ENCODE results near the gene ELP6. TPM values are rescaled to one million over a fixed set of nuclear protein-coding genes. Genes with fewer than 3 reads are reported as not detected.

ELP6 gene
- total and polyA plus RNA-seq, 9 of the 15 experiments (the other 6 are each of a cell fraction or from before 2014, with no cell fraction given) = 76.9 to 198 (median 83.3) TPM

- TF ChIP-seq ZKSCAN1 (IDR thresholded peaks at IDR 0.05; ENCODE audit: low read depth, low read length) (0 out of 2 replicates have a peak, but pooled peaks have one; percentile 54), MTA3 (IDR thresholded peaks at IDR 0.05; ENCODE audit: borderline replicate concordance) (peak; percentile 86; the same call in 1 of the 2 replicates), CC2D1A (IDR thresholded peaks at IDR 0.05) (0 out of 2 replicates have a peak, but pooled peaks have one; percentile 4), ETV5 (CRISPR knock-in tag; IDR thresholded peaks at IDR 0.05; ENCODE audit: low read depth) (peak; percentile 90), NCOR1 (IDR thresholded peaks at IDR 0.05) (no peak), THRA (IDR thresholded peaks at IDR 0.05) (no peak; the same call in 1 of the 2 replicates), KDM5B (IDR thresholded peaks at IDR 0.05; ENCODE audit: insufficient replicate concordance, low read depth, low read length) (peak; percentile 90), RHOXF2B (CRISPR knock-in tag; conservative IDR thresholded peaks at IDR 0.05) (0 out of 2 replicates have a peak, but pooled peaks have one; percentile 60), EP300 (IDR thresholded peaks at IDR 0.05; ENCODE audit: low read length) (peak; percentile 40), ZNF175 (CRISPR knock-in tag; IDR thresholded peaks at IDR 0.05; ENCODE audit: low read depth) (peak; percentile 89), ETS1 (conservative IDR thresholded peaks at IDR 0.05; ENCODE audit: control insufficient read depth, low read depth, low read length) (peak; percentile 98), OTX1 (CRISPR knock-in tag; IDR thresholded peaks at IDR 0.05) (no peak; the same call in 1 of the 2 replicates), ZEB2 (IDR thresholded peaks at IDR 0.05) (no peak; the same call in 1 of the 2 replicates), KLF1 (tag; IDR thresholded peaks at IDR 0.05) (peak; percentile 84; the same call in 1 of the 2 replicates)
- TF ChIP-seq, protein P1, sequence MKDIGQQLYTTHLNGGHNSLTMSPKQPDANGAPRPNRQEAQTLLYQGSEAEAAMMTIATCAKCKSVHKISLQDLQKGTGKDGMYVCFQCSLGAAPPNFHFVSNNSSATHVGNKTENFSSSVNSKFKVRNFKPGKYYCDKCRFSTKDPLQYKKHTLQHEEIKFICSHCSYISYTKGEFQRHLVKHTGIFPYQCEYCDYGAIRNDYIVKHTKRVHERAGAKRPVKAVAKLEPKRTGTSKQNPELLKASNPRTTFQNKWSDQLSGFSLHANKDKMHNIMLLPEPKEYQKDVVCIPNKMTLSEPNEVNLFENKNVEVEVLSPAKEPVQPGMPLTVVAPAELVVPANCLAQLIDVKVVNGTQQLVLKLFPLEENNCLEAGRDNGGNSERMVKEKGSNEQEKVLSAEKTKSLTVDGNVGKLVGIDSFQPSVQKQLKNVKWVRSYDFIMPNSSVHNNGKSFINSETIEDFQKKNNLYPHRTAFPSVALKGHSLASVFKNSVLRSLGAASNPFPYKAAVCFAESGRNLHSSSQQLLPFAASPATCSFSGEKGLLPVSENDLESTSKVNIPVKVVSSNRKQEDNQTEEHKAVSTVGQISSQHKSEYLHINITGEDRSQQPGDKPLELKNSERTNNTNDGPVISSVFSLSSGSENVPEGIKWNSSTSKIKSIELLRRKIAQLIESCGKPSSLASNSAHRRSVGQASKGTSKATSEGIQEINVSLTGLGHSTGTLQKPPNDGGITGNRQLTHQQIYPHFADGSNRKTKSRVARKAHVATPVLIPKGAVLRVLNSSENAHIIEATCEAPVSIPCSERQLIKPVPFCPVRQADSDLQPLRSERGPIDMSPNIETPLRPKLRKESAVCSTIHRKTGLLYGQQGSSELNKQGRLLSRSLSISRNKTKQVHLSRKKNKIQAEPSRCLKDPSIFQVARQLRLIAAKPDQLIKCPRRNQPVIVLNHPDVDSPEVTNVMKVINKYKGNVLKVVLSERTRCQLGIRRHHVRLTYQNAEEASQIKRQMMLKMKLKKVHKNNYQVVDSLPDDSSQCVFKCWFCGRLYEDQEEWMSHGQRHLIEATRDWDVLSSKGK (CRISPR knock-in tag; IDR thresholded peaks at IDR 0.05) = no peak
- TF ChIP-seq, protein P2, sequence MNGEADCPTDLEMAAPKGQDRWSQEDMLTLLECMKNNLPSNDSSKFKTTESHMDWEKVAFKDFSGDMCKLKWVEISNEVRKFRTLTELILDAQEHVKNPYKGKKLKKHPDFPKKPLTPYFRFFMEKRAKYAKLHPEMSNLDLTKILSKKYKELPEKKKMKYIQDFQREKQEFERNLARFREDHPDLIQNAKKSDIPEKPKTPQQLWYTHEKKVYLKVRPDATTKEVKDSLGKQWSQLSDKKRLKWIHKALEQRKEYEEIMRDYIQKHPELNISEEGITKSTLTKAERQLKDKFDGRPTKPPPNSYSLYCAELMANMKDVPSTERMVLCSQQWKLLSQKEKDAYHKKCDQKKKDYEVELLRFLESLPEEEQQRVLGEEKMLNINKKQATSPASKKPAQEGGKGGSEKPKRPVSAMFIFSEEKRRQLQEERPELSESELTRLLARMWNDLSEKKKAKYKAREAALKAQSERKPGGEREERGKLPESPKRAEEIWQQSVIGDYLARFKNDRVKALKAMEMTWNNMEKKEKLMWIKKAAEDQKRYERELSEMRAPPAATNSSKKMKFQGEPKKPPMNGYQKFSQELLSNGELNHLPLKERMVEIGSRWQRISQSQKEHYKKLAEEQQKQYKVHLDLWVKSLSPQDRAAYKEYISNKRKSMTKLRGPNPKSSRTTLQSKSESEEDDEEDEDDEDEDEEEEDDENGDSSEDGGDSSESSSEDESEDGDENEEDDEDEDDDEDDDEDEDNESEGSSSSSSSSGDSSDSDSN (IDR thresholded peaks at IDR 0.05; ENCODE audit: borderline replicate concordance in 1 of 2, low read depth in 2 of 2, low read length in 2 of 2) = peak in 1 of 2 experiments; percentile 46; a peak in 1 of 4 replicates
These were observed at the start of gene ELP6 (continued) for GRCh38 chr3:47513125-47513929.
